ENCODE data around the gene PLRG1. TPM values are rescaled to one million over a fixed set of nuclear protein-coding genes. Genes with fewer than 3 reads are reported as not detected.

PLRG1 gene
- total RNA-seq, 1 donor from 2014 or later: 77.9 TPM

GRCh38 chr4:154573190-154573870, 23.1 kb upstream of the PLRG1 start:
- ATAC-seq: no peak

- ATAC-seq: no peak
Observed at GRCh38 chr4:154569584-154569983, 19.4 kb upstream of the PLRG1 start.

GRCh38 chr4:154569028-154569427, 18.8 kb upstream of the PLRG1 start:
- ATAC-seq: no peak

GRCh38 chr4:154566639-154567204, 16.5 kb upstream of the PLRG1 start:
- ATAC-seq: no peak

- ATAC-seq: no peak
Observed at GRCh38 chr4:154565704-154566103, 15.5 kb upstream of the PLRG1 start.

GRCh38 chr4:154564311-154564710, 14.1 kb upstream of the PLRG1 start:
- ATAC-seq: peak; percentile 79

- no peak for ATAC-seq
Observed at GRCh38 chr4:154562697-154563254, 12.6 kb upstream of the PLRG1 start, which contains the start of gene FGB. TSS of gene FGB (plus strand) at chr4:154563011. CDS start at chr4:154563019, 8 bp downstream.

- ATAC-seq: no peak
Observed at GRCh38 chr4:154560824-154561231, 10.6 kb upstream of the PLRG1 start.

GRCh38 chr4:154560419-154560801, 10.2 kb upstream of the PLRG1 start:
- no peak for ATAC-seq

GRCh38 chr4:154559494-154560418, 9.6 kb upstream of the PLRG1 start:
- ATAC-seq: peak; percentile 73

GRCh38 chr4:154559141-154559493, 8.9 kb upstream of the PLRG1 start:
- ATAC-seq: peak; percentile 15

GRCh38 chr4:154551872-154552686, 1.9 kb upstream of the PLRG1 start:
- peak; percentile 78 for ATAC-seq

- ATAC-seq: no peak
Observed at GRCh38 chr4:154545689-154546088, 4.5 kb downstream of the PLRG1 start.

- ATAC-seq: no peak
Observed at GRCh38 chr4:154542271-154542879, 7.8 kb downstream of the PLRG1 start.

GRCh38 chr4:154534296-154534695, 15.9 kb downstream of the PLRG1 start:
- ATAC-seq: no peak

- ATAC-seq: peak; percentile 97
Observed at GRCh38 chr4:154529728-154530519, 20.3 kb downstream of the PLRG1 start.

- ATAC-seq: peak; percentile 87
Observed at GRCh38 chr4:154528869-154529268, 21.3 kb downstream of the PLRG1 start.

- ATAC-seq: no peak
Observed at GRCh38 chr4:154527308-154527707, 22.9 kb downstream of the PLRG1 start.

GRCh38 chr4:154526151-154526550, 24.0 kb downstream of the PLRG1 start:
- no peak for ATAC-seq

- no peak for ATAC-seq
Observed at GRCh38 chr4:154521607-154522006, 28.6 kb downstream of the PLRG1 start.

- ATAC-seq: no peak
Observed at GRCh38 chr4:154519214-154519613, 31.0 kb downstream of the PLRG1 start.
